Raji (cell line): ENCODE results near the gene CDC20.

Source experiments
- POLR2A ChIP-seq: IDR thresholded peaks from 2 replicates; pipeline ENCODE4 v1.6.1; 2011; ENCODE audit warnings: low read depth, low read length, control low read depth; ENCODE audit not compliant: insufficient read depth

Gene CDC20

DNA sequence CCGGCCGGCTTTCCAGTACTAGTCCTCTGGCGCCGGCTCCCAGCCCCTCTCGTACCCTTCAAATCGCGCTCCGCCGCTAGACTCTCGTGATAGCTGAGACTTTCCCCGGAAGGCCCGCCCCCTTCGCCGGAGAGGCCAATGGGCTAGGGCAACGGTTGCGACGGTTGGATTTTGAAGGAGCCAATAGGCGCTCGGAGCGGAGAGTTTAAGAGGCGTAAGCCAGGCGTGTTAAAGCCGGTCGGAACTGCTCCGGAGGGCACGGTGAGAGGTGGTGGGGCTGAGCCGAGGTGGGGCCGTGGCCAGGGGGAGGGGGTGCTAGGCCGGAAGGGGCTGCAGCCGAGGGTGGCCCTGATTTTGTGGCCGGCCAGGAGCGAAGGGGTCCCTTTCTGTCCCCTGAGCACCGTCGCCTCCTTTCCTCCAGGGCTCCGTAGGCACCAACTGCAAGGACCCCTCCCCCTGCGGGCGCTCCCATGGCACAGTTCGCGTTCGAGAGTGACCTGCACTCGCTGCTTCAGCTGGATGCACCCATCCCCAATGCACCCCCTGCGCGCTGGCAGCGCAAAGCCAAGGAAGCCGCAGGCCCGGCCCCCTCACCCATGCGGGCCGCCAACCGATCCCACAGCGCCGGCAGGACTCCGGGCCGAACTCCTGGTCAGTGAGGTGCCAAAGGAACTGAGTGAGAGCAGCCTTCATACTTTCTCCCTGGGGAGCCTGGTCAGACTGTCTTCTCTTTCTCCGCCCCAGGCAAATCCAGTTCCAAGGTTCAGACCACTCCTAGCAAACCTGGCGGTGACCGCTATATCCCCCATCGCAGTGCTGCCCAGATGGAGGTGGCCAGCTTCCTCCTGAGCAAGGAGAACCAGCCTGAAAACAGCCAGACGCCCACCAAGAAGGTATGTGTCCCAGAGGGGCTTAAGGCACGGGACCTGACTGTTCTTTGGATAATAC lies at the start of gene CDC20:
Gene CDC20 (plus strand): TSS at position 236 of the 948 bp plus-strand sequence. CDS start 235 bp downstream, at position 471.
- peak; percentile 87 for TF ChIP-seq POLR2A

DNA sequence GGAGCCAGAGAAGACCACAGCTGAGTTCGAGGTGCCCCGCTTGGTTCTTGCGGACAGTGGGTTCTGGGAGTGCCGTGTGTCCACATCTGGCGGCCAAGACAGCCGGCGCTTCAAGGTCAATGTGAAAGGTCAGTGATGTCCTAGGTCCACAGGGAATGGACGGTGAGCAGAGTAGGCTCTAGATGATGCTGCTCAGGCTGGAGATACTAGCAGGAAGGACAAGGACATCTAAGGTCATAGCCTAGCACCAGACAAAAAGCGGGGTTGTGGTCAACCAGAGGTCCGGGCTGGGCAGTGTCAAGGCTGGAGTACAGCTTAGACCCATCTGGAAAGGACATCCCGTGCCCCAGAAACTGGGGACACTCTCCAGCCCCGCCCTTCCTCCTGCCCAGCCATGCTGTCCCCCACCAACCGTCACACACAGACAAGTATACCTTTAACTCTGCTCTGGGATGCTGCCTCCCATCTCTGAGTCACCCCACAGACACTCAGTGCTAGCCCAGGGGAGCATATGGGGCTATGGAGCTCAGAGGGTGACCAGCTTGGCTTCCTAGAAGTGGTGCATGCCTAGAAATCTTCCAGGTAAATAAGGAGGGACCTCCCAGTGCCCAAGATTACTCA lies 49.3 kb upstream of the CDC20 start:
- TF ChIP-seq POLR2A, result no peak

DNA sequence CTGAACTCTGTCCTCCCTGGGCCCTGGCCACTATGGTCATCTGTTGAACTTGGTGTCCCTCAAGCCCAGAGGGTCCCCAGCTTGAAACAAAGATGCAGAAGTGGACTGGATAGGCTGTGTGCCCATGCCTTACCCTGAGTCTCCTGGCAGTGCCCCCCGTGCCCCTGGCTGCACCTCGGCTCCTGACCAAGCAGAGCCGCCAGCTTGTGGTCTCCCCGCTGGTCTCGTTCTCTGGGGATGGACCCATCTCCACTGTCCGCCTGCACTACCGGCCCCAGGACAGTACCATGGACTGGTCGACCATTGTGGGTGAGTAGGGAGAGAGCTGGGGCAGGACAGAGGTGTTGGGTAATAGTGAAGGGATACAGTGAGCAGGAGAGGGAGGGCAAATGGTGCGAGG lies 47.3 kb upstream of the CDC20 start:
- TF ChIP-seq POLR2A, result no peak

DNA sequence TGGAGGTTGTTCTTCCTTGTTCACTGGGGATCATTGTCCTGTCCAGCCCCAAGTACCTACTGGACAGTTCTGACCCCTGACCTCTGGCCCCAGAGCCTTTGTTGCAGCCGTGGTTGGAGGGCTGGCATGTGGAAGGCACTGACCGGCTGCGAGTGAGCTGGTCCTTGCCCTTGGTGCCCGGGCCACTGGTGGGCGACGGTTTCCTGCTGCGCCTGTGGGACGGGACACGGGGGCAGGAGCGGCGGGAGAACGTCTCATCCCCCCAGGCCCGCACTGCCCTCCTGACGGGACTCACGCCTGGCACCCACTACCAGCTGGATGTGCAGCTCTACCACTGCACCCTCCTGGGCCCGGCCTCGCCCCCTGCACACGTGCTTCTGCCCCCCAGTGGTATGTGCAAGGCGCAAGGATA lies 46.6 kb upstream of the CDC20 start:
- no peak for TF ChIP-seq POLR2A

DNA sequence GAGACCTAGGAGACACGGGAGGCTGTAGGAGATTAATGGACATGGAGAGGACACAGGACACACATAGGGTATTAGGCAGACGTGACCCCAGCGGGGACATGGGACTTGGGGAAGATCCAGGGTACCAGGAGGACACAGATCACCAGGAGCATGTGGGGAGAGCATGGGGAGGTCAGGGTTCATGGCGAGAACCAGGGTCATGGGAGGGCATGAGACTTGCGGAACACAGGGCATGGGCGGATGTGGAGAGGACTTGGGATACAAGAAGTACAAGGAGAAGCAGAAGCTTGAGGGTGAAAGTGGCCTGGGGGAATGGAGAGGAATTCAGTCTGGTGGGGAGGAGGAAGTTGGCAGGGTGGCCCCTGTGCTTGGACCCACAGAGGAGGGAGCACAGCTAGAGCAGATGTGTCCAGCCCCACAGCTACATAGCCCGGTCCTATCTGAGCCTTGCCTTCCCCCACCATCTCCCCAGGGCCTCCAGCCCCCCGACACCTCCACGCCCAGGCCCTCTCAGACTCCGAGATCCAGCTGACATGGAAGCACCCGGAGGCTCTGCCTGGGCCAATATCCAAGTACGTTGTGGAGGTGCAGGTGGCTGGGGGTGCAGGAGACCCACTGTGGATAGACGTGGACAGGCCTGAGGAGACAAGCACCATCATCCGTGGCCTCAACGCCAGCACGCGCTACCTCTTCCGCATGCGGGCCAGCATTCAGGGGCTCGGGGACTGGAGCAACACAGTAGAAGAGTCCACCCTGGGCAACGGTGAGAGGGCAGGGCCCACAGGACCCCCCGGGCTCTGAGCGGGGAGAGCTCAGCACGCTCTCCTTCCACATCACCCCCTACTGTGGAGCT lies 45.9 kb upstream of the CDC20 start:
- no peak for TF ChIP-seq POLR2A

DNA sequence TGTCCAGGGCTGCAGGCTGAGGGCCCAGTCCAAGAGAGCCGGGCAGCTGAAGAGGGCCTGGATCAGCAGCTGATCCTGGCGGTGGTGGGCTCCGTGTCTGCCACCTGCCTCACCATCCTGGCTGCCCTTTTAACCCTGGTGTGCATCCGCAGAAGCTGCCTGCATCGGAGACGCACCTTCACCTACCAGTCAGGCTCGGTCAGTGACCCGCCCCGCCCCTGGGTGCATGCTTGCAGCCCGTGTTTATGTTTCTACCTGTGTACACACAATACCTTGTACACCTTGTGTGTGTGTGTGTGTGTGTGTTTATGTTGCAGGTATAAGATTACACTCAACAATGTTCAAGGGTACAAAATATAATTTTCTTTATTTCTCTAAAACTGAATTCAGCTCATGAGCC lies 45.0 kb upstream of the CDC20 start:
- TF ChIP-seq POLR2A, result no peak

DNA sequence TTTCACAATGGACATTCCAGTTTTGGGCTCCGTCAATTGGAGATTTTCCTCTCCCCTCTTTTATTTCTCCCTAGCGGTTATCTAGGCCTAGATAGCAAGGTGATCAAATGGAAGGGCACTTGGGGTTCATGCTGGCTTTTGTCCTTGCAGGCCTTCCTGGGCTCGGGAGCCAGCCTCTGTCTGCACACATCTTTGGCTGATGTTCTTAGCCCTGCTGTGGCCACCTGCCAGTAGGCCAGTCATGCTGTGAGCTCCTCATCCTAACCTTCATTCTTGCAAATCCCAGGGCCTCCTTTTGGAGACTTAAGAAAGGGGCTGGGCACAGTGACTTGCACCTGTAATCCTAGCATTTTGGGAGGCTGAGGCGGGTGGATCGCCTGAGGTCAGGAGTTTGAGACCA lies 44.5 kb upstream of the CDC20 start:
- TF ChIP-seq POLR2A, result no peak

DNA sequence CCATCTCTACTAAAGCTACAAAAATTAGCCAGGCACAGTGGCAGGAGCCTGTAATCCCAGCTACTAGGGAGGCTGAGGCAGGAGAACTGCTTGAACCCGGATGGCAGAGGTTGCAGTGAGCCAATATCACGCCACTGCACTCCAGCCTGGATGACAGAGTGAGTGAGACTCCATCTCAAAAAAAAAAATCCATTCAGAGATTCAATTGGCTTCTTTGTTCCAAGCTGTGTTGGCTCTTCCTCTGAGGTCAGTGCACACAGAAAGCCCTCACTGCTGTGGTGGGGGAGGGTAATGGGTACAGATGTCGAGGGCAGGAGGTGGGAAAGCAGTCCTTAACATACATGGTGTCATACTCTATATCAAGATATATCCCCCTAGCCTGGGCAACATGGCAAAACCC lies 43.3 kb upstream of the CDC20 start:
- TF ChIP-seq POLR2A, result no peak

DNA sequence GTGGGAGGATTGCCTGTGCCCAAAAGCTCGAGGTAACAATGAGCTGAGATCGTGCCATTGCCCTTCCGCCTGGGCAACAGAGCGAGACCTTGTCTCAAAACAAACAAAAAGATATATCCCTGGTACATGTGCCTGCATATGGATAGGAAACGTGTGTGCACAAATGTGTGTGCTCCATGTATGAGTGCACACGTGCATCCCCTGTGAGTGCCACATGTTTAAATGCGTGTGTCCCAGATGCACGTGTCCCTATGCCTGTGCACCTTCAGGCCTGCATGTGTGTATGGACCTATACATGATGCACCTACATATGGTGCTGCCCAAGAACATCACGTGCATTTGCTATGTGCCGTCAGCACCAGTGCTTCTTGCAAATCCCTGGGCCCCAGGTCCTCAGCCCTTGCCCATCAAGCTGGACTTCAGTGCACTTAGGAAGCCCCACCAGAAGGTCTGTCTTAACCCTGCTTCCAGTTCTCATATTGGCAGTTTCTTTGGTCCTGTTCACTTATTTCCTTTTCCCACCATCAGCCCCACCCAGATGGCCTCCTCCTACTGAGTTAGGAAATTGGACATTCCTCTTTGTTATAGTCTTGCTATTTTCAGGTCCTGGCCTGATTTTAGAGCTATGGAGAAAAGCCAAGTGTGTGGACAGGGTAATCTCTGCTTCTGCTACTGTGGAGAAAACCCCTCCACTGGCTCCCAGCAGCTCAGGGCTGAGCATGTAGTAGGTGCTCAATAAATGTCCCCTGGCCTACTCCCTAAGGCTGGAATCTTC lies 42.6 kb upstream of the CDC20 start:
- no peak for TF ChIP-seq POLR2A

DNA sequence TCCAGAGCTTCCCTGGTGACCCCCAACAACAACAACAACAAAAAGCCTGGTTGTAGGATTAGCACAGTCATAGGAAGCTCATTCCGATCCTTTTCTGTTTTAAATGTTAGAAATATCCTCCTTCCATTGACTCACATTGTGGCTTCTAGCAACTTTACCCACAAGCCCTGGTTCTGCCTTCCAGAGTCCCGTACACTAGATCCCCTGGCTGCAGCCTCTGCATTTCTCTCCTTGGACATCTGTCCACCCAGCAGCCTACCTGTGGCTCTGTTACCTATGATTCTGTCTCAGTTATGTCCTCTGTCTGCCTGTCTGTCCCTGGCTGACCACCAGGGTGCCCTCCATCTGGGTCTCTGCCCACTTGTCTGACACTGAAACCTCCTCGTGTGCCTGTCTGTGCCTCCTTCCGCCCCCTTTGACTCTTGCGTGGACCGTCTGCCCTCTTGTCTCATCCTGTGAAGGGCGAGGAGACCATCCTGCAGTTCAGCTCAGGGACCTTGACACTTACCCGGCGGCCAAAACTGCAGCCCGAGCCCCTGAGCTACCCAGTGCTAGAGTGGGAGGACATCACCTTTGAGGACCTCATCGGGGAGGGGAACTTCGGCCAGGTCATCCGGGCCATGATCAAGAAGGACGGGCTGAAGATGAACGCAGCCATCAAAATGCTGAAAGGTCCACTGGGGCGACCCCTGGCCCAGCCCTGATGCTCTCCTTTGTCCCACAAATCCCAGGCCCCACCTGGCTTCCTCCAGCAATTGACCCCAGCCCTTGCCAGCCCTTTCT lies 41.9 kb upstream of the CDC20 start:
- TF ChIP-seq POLR2A, result no peak

DNA sequence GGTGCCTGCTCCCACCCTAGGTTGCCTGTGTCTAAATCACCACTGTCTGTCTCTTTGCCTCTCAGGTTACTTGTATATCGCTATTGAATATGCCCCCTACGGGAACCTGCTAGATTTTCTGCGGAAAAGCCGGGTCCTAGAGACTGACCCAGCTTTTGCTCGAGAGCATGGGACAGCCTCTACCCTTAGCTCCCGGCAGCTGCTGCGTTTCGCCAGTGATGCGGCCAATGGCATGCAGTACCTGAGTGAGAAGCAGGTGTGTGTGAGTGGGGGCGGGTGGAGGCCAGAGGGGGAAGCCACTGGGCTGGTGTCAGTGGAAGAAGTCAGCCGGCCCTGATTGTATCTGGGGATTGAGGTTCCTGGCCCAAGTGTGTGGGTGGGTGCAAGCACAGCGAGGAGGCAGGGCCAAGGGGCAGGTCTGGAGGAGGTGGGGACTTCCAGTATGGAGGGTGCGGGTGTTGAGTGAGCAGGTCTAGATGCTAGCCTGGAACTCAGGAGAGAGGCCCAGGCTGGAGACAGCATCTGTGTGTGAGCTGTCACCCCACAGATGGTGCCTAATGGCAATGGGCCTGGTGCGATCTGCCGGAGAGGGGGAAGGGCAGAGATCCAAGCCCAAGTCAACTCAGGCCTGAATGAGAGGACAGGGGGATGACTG lies 40.8 kb upstream of the CDC20 start:
- TF ChIP-seq POLR2A, result no peak

DNA sequence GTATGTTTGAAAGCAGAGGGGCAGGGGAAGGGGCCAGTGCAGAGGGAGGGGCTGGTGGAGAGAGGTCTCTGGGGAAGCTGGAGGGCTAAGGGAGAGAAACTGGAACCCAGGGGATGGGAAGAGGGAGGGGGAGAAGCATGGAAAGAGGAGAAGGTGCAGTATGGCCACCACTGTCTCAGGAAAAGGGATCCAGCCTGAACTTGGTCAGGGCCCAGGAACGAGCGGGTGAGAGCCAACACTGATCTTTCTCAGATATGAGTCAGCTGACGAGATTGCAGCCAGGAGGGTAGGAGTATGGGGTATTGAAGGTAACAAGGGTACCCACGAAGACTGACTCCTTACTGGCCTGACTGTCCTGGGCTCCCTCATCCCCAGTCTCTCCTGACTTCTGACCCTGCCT lies 40.0 kb upstream of the CDC20 start:
- no peak for TF ChIP-seq POLR2A

DNA sequence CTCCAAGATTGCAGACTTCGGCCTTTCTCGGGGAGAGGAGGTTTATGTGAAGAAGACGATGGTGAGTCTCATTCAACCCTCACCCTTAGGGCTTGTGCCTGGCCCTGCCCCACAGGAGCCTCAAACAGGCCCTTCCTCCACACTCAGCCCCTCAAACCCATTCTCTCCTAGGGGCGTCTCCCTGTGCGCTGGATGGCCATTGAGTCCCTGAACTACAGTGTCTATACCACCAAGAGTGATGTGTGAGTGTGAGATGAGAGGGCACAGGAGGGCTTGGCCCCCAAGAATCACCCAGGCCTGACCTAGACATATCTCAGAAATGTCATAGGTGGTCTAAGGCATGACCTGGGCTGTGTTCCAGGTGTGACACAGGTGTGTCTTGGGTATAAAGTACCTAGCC lies 39.5 kb upstream of the CDC20 start:
- TF ChIP-seq POLR2A, result no peak
